Thyroid gland (tissue), 4 donors: ENCODE measurements around the gene EBF3. TPM values are rescaled to one million over a fixed set of nuclear protein-coding genes. Genes with fewer than 3 reads are reported as not detected.

Experiments used
- DNase-seq, 2 donors: peaks; one replicate each; pipeline ENCODE4 v3.0.0-alpha.2; 2019
- H3K27ac ChIP-seq, 3 donors: fragments of 200-600 bp; sonication (generic); 1 replicate in 2 of 3; 2 replicates in 1 of 3; pipeline ENCODE4 v1.5.1; 2016 to 2019; ENCODE audit warnings: mild to moderate bottlenecking in 1 of 3, moderate library complexity in 1 of 3
- H3K27me3 ChIP-seq: fragments of 200-600 bp; sonication (generic); one replicate; pipeline ENCODE4 v1.5.1; 2019
- H3K36me3 ChIP-seq, 2 donors: fragments of 200-600 bp; sonication (generic); one replicate each; pipeline ENCODE4 v1.5.1; 2016 to 2019
- H3K4me1 ChIP-seq, 2 donors: fragments of 200-600 bp; sonication (generic); one replicate each; pipeline ENCODE4 v1.5.1; 2017 to 2019
- H3K4me3 ChIP-seq, 3 donors: fragments of 200-600 bp; sonication (generic); replicated peaks in 1 of 3; 1 replicate in 2 of 3; 2 replicates in 1 of 3; pipeline ENCODE4 v1.5.1; 2016; ENCODE audit warnings: mild to moderate bottlenecking in 1 of 3
- H3K9me3 ChIP-seq: fragments of 200-600 bp; sonication (generic); one replicate; pipeline ENCODE4 v1.5.1; 2017
- POLR2A ChIP-seq, 2 donors: fragments of 450-650 bp; IDR thresholded peaks; one replicate each; pipeline ENCODE4 v1.6.1; 2017; ENCODE audit warnings: antibody characterized with exemption in 2 of 2, mild to moderate bottlenecking in 2 of 2, moderate library complexity in 1 of 2
- whole genome bisulfite sequencing, 2 donors: methylation state at CpG; one replicate each; pipeline ENCODE4 v1.1.5; 2017; 5-methylcytosine and 5-hydroxymethylcytosine counted together
- intact Hi-C: fragments of 100-400 bp; cut with DNase I; formaldehyde crosslinking; loops from one replicate; pipeline ENCODE4 v1.15.1; 2023
- total RNA-seq, 4 donors: library from RNA; depleted of rRNA; stranded (reverse); fragments of >200 nt; gene quantifications; one replicate each; pipeline ENCODE4 v1.2.3, GENCODE V29; 2016
- TF ChIP-seq, protein P1 (sequence below), 6 experiments: fragments of 200-600 bp in 3 of 6; fragments of 450-650 bp in 3 of 6; sonication (generic) in 3 of 6; IDR thresholded peaks; one replicate each; pipeline ENCODE4 v1.5.1; 2016 to 2019; ENCODE audit warnings: antibody characterized with exemption in 6 of 6, mild to moderate bottlenecking in 2 of 6, inconsistent platforms in 1 of 6, moderate library complexity in 1 of 6

The EBF3 gene
- total RNA-seq, 4 donors from 2014 or later: 6.8 to 12.5 (median 8.8) TPM

DNA sequence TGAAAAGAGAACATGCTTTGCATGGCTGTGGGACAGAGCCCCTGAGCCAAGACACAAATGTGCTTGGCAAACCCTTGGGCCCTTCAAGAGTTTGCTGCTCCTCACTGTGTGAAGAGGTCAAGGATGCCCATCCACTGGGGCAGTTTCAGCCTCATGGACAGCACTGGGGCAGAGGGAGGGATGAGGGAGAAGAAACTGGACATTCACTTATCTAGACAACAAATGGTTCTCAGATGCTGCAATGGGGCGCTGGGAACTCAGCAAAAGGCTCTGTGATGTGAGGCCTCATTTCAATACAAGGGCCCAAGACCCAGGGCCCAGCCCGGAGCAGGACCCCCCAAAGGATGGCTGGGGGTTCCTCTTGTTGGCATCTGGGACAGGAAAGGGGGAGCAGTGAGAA lies 49.1 kb downstream of the EBF3 start:
- Histone ChIP-seq H3K4me3 (no peak overlapping the region), H3K27me3 (no peaks in the 10 kb centered on the region), H3K27ac (no peak overlapping the region), H3K36me3 (no peaks in the 10 kb centered on the region), H3K4me1 (peaks cover 3 to 16% of the 10 kb centered on the region in 2 donors), H3K9me3 (no peaks in the 10 kb centered on the region)
- intact Hi-C loops: no loop called here
- WGBS, 2 donors: 81 to 82% methylated on average over 2 of the region's 2 CpGs
- no peak for DNase-seq
- TF ChIP-seq, protein P1, sequence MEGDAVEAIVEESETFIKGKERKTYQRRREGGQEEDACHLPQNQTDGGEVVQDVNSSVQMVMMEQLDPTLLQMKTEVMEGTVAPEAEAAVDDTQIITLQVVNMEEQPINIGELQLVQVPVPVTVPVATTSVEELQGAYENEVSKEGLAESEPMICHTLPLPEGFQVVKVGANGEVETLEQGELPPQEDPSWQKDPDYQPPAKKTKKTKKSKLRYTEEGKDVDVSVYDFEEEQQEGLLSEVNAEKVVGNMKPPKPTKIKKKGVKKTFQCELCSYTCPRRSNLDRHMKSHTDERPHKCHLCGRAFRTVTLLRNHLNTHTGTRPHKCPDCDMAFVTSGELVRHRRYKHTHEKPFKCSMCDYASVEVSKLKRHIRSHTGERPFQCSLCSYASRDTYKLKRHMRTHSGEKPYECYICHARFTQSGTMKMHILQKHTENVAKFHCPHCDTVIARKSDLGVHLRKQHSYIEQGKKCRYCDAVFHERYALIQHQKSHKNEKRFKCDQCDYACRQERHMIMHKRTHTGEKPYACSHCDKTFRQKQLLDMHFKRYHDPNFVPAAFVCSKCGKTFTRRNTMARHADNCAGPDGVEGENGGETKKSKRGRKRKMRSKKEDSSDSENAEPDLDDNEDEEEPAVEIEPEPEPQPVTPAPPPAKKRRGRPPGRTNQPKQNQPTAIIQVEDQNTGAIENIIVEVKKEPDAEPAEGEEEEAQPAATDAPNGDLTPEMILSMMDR (IDR thresholded peaks at IDR 0.05): no peak
- no peak for TF ChIP-seq POLR2A (IDR thresholded peaks at IDR 0.05)

DNA sequence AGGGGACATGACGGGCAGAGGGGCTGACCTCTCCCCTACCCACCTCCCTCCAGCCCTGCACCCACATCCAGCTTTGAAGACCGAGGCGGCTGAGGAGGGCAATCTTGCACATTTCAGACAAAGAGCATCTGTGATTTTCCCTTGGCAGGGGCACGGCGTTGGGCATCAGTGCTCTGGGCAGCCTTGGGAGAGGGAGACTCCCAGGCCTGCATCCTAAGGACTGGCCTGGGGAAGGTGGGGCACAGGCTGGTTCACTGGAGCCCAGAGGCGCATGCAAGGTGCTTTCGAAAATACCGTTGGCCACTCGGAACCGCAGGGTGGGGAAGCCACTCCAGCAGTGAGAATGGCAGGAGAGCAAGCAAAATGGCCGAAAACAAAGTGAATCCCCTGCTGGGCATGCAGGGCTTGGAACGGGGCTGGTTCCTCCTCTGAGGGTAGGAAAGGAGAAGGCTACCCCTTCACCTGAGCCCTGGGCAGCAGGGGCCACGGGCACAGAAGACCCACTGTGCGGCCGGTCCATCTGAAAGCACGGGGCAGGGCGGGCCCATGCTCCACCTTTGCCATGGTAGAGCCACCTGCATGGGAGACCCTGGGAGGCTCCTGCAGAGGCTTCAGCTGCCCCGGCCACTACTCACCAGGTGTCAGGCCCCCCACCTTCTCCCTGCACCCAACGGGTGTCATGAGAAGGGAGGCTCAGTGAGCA lies 49.8 kb downstream of the EBF3 start:
- Histone ChIP-seq H3K4me3 (no peak overlapping the region), H3K9me3 (no peaks in the 10 kb centered on the region), H3K4me1 (peaks cover 3 to 16% of the 10 kb centered on the region in 2 donors), H3K36me3 (no peaks in the 10 kb centered on the region), H3K27ac (no peak overlapping the region), H3K27me3 (no peaks in the 10 kb centered on the region)
- 92 to 93% methylated on average over 15 to 18 of the region's 19 CpGs for WGBS, 2 donors
- no peak for DNase-seq
- intact Hi-C loops: no loop called here
- no peak for TF ChIP-seq POLR2A (IDR thresholded peaks at IDR 0.05)
- TF ChIP-seq, protein P1 (IDR thresholded peaks at IDR 0.05): no peak

DNA sequence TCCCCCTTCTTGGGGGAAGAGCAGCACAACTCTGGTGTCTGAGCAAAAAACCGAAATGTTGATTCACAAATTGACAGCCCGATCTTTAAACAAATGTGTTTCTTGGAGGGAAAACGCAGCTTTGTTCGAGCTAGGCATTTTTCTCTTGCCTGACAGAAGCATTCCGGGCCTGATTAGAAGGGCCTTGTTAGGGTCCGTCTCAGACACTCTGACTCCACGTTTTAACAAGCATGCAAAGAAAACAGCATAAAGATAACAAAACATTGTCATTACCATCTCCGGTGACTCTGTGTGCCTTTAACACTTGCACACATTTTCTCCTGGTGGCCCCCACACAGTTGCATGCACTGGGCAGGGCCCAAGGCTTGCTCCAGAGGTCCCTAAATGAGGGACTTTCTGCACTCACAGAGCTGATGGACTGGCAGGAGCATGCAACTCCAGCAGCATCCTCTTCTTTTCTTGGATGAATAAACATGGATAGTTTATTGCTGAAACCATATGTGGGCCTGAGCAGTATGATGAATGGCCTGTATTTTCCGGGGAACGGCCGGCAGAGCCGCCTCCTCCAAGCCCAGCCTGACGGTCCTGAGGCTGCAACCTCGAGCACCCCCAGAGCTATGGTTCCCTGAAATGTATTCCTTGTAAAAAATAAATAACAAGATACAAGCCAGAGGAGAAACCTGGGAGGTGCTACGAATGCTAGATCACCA lies 50.9 kb downstream of the EBF3 start:
- Histone ChIP-seq H3K27me3 (no peaks in the 10 kb centered on the region), H3K9me3 (no peaks in the 10 kb centered on the region), H3K4me1 (peaks cover 3 to 16% of the 10 kb centered on the region in 2 donors), H3K27ac (no peak overlapping the region), H3K36me3 (no peaks in the 10 kb centered on the region), H3K4me3 (no peak overlapping the region)
- intact Hi-C loops: no loop called here
- WGBS, 2 donors: 59 to 65% methylated on average over 15 of the region's 15 CpGs
- DNase-seq: no peak
- TF ChIP-seq, protein P1 (IDR thresholded peaks at IDR 0.05): no peak
- TF ChIP-seq POLR2A (IDR thresholded peaks at IDR 0.05): no peak

DNA sequence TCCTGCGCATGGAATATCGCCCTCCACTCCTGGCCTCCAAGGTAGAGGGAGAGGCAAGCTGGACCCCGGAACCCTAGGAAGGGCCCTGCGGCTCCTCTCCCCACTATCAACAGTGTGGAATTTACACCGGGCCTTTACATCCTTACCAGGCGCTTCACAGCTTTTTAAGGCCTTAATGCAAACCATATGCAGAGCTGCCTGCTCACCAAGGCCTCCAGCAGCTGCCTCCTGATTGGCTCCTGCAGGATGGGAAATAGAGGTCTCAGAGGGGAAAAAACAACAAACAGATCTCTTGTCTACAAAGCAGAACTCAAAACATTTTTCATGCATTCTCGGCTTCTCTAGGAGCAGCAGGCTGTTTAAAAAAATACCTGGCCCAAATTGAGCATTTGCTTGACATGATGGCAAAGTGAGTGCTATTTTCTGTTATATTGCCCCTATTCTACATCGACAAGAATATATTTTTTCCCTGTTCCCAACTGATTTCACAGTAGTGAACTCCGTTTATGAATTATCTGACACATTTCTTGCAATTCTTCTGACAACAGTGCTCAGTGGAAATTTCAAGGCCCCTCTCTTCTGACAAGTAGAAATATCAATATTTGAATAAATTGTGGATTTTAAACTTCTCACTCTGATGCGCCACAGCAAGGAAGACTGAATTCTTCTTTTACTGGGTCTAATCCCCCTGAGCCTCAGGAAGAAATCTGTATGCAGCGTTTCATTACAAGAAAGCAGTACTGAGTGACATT lies 51.7 kb downstream of the EBF3 start:
- TF ChIP-seq POLR2A (IDR thresholded peaks at IDR 0.05): no peak
- intact Hi-C loops: no loop called here
- Histone ChIP-seq H3K4me1 (peaks cover 3 to 16% of the 10 kb centered on the region in 2 donors), H3K27me3 (no peaks in the 10 kb centered on the region), H3K9me3 (no peaks in the 10 kb centered on the region), H3K27ac (no peak overlapping the region), H3K36me3 (no peaks in the 10 kb centered on the region), H3K4me3 (no peak overlapping the region)
- WGBS, 2 donors: 59 to 60% methylated on average over 11 of the region's 11 CpGs
- DNase-seq: no peak

DNA sequence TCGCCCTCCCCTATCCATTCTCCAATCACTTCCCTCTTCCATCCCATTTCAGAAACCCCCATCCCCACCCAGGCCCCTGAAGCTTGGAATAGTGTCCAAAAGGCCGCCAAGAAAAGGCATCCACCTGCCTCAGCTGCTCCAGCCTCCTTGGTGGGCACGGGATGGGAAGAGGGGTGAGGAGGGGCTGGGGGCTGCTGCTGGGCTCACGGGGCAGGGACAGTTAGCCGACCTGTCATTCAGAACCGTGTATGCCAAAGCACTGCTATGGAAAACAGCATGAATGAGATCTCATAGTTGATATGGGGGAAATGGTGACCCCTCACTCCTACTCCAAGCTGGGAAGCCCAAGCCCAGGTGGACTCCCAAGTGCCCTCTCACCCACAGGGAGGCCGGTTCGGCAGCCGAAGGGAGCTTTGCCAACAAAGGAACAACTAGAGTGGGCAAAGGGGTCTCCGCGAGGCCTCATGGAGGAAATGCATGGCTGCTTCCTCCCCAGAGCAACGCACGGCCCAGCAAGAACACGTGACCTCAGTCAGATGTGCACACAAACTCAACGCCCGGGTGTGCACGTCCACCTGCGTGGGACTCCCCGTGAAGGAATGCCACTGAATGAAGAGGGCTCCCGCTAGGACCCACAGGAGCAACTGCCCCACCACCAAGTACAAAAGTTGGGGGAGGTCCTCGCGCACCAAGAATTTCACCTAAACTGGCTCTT lies 52.5 kb downstream of the EBF3 start:
- Histone ChIP-seq H3K4me1 (peaks cover 3 to 16% of the 10 kb centered on the region in 2 donors), H3K4me3 (no peak overlapping the region), H3K27me3 (no peaks in the 10 kb centered on the region), H3K9me3 (no peaks in the 10 kb centered on the region), H3K27ac (no peak overlapping the region), H3K36me3 (no peaks in the 10 kb centered on the region)
- intact Hi-C loops: no loop called here
- no peak for DNase-seq
- TF ChIP-seq POLR2A (IDR thresholded peaks at IDR 0.05): no peak
- TF ChIP-seq, protein P1 (IDR thresholded peaks at IDR 0.05): no peak
- 44 to 63% methylated on average over 20 to 21 of the region's 22 CpGs for WGBS, 2 donors
